CD4-positive, alpha-beta T cell (primary cell): Measurements from ENCODE around the gene PRMT1. TPM values are rescaled to one million over a fixed set of nuclear protein-coding genes. Genes with fewer than 3 reads are reported as not detected.

Source experiments
- ATAC-seq: fragments of 200-7000 bp; cut with Tn5 transposase; one replicate; pipeline ENCODE4 v1.10.0; 2022; ENCODE audit warnings: mild to moderate bottlenecking; ENCODE audit not compliant: poor library complexity
- CTCF ChIA-PET: fragments of 350-600 bp; sonication (Branson Sonifier 250); formaldehyde crosslinking; loops from one replicate; lab custom pipeline; 2021; ENCODE audit warnings: antibody characterized with exemption, inconsistent platforms; lab: Charles Lee
- POLR2A ChIA-PET: fragments of 350-600 bp; sonication (Branson Sonifier 250); formaldehyde crosslinking; loops from one replicate; lab custom pipeline; 2021; ENCODE audit warnings: antibody characterized with exemption, inconsistent platforms; lab: Charles Lee
- DNase-seq, 14 experiments: peaks; one replicate each; pipeline ENCODE4 v3.0.0-alpha.2; 2013 to 2020; ENCODE audit warnings: mixed read lengths in 2 of 14
- H3K27ac ChIP-seq, 2 donors: one replicate each; pipeline versions ENCODE4 v1.5.1 to v1.7.0; 2013; ENCODE audit warnings: low read length in 2 of 2, low read depth in 1 of 2, mild to moderate bottlenecking in 1 of 2
- H3K27me3 ChIP-seq, 2 experiments: 1 replicate in 1 of 2; 2 replicates in 1 of 2; pipeline versions ENCODE4 v1.6.1 to v1.7.0; 2013; ENCODE audit warnings: low read length in 2 of 2, control low read depth in 1 of 2, mild to moderate bottlenecking in 1 of 2, moderate library complexity in 1 of 2; ENCODE audit not compliant: insufficient read depth in 2 of 2, control insufficient read depth in 1 of 2
- H3K36me3 ChIP-seq: one replicate; pipeline ENCODE4 v1.6.1; 2013; ENCODE audit warnings: low read length, control low read depth; ENCODE audit not compliant: insufficient read depth
- H3K4me1 ChIP-seq: one replicate; pipeline ENCODE4 v1.6.1; 2013; ENCODE audit warnings: low read length, control low read depth; ENCODE audit not compliant: insufficient read depth
- H3K4me3 ChIP-seq: one replicate; pipeline ENCODE4 v1.5.1; 2013; ENCODE audit warnings: mild to moderate bottlenecking, low read length, moderate library complexity
- H3K9me3 ChIP-seq, 2 experiments: 1 replicate in 1 of 2; 2 replicates in 1 of 2; pipeline versions ENCODE4 v1.6.1 to v1.7.0; 2013; ENCODE audit warnings: low read length in 2 of 2, mild to moderate bottlenecking in 2 of 2, control low read depth in 1 of 2, moderate library complexity in 1 of 2; ENCODE audit not compliant: control insufficient read depth in 1 of 2, insufficient read depth in 1 of 2
- H3K27ac Mint-ChIP-seq: one replicate; pipeline ENCODE4 v1.8.0; 2020; ENCODE audit warnings: mixed read lengths
- H3K27me3 Mint-ChIP-seq: one replicate; pipeline ENCODE4 v1.8.0; 2021; ENCODE audit warnings: mixed read lengths
- H3K36me3 Mint-ChIP-seq: one replicate; pipeline ENCODE4 v1.8.0; 2021; ENCODE audit warnings: low read depth, mixed read lengths
- H3K4me1 Mint-ChIP-seq: one replicate; pipeline ENCODE4 v1.8.0; 2021; ENCODE audit warnings: low read depth, mixed read lengths
- H3K4me3 Mint-ChIP-seq: one replicate; pipeline ENCODE4 v1.8.0; 2020; ENCODE audit warnings: mild to moderate bottlenecking, mixed read lengths
- H3K9me3 Mint-ChIP-seq: one replicate; pipeline ENCODE4 v1.8.0; 2020; ENCODE audit warnings: mixed read lengths
- CTCF ChIP-seq: fragments of 200-600 bp; IDR thresholded peaks from one replicate; pipeline ENCODE4 v1.8.0; 2022; ENCODE audit warnings: antibody characterized with exemption, mild to moderate bottlenecking
- intact Hi-C, 2 experiments: fragments of 100-400 bp; cut with DNase I in 1 of 2; cut with micrococcal nuclease in 1 of 2; formaldehyde crosslinking; loops; one replicate each; pipeline versions ENCODE4 v1.15.1 to v1.9.0; 2023 to 2025; cut with DNase I, micrococcal nuclease
- microRNA-seq: library from miRNA; unstranded; fragments of <30 nt; microRNA quantifications from one replicate; pipeline ENCODE4 v1.2.0, GENCODE V29; 2021; ENCODE audit warnings: borderline microRNAs expressed, borderline replicate concordance
- total RNA-seq, 174 experiments: library from RNA in 2 of 174; stranded (reverse) in 2 of 174; gene quantifications; one replicate each; pipeline ENCODE4 v1.2.3 and lab custom pipeline; 2021 to 2026

The PRMT1 gene
- total RNA-seq, 2 experiments from 2014 or later, result 41.5 to 46.4 TPM

- Mint-ChIP-seq H3K4me1 (no peaks in the 10 kb centered on the region), H3K27me3 (no peaks in the 10 kb centered on the region), H3K27ac (no peak overlapping the region), H3K4me3 (no peak overlapping the region), H3K36me3 (peaks cover 5% of the 10 kb centered on the region), H3K9me3 (no peaks in the 10 kb centered on the region)
- DNase-seq (no peak), ATAC-seq (no peak)
- CTCF ChIA-PET, result no interaction called here
- no peaks in the 10 kb centered on the region for H3K36me3 ChIP-seq
- intact Hi-C loops, result no loop called here
- no peaks in the 10 kb centered on the region for H3K4me1 ChIP-seq
- H3K27me3 ChIP-seq, result no peaks in the 10 kb centered on the region
- TF ChIP-seq CTCF, result no peak
- H3K4me3 ChIP-seq, result no peak overlapping the region
- no peak overlapping the region for H3K27ac ChIP-seq
- H3K9me3 ChIP-seq, result no peaks in the 10 kb centered on the region
- POLR2A ChIA-PET, result no interaction called here
These were observed 53.1 kb downstream of the PRMT1 start for GRCh38 chr19:49730166-49730565.

Small RNAs within 50 kb of the gene (microRNA-seq; reads per million reads assigned to microRNA genes)
- gene MIR5088, result not detected

Other genes starting within 250 kb of the PRMT1 start
- gene SLC17A7, start 235.7 kb upstream of the PRMT1 start, total RNA-seq, result not detected
- 100 to 1,000 TPM; 145 to 151 TPM for gene PIH1D1, start 225.5 kb upstream of the PRMT1 start, total RNA-seq
- 10 to 100 TPM; 25.1 to 25.8 TPM for gene ALDH16A1, start 224.0 kb upstream of the PRMT1 start, total RNA-seq
- 100 to 1,000 TPM; 311 to 325 TPM for gene FLT3LG, start 203.1 kb upstream of the PRMT1 start, total RNA-seq
- gene RPL13A, start 189.7 kb upstream of the PRMT1 start, total RNA-seq, result 1,000 to 10,000 TPM; 5,328 to 5,481 TPM
- gene RPS11, start 180.8 kb upstream of the PRMT1 start, total RNA-seq, result 1,000 to 10,000 TPM; 2,912 to 3,041 TPM
- 10 to 100 TPM; 50.2 to 52.5 TPM for gene FCGRT, start 164.6 kb upstream of the PRMT1 start, total RNA-seq
- 1 to 10 TPM; 4.8 to 7.8 TPM for gene RCN3, start 149.3 kb upstream of the PRMT1 start, total RNA-seq
- gene NOSIP, start 96.7 kb upstream of the PRMT1 start, total RNA-seq, result 100 to 1,000 TPM; 202 to 203 TPM
- gene PRRG2, start 96.0 kb upstream of the PRMT1 start, total RNA-seq, result under 1 TPM; 0.49 to 0.78 TPM
- 10 to 100 TPM; 41.7 to 42.2 TPM for gene PRR12, start 86.1 kb upstream of the PRMT1 start, total RNA-seq
- 1 to 10 TPM; 4.2 to 4.7 TPM for gene RRAS, start 37.1 kb upstream of the PRMT1 start, total RNA-seq
- 10 to 100 TPM; 30.6 to 34.8 TPM for gene SCAF1, start 35.1 kb upstream of the PRMT1 start, total RNA-seq
- gene IRF3, start 11.4 kb upstream of the PRMT1 start, total RNA-seq, result 100 to 1,000 TPM; 109 to 119 TPM
- gene BCL2L12, start 11.3 kb upstream of the PRMT1 start, total RNA-seq, result 10 to 100 TPM in 1 of 2 experiments, 1 to 10 TPM in 1; 9.9 to 11.3 TPM
- gene ADM5, start 12.3 kb downstream of the PRMT1 start, total RNA-seq, result 1 to 10 TPM; 2.1 to 2.5 TPM
- under 1 TPM; 0.47 to 0.59 TPM for gene CPT1C, start 13.8 kb downstream of the PRMT1 start, total RNA-seq
- gene TSKS, start 86.0 kb downstream of the PRMT1 start, total RNA-seq, result 1 to 10 TPM; 2.1 to 2.9 TPM
- gene AP2A1, start 89.7 kb downstream of the PRMT1 start, total RNA-seq, result 10 to 100 TPM; 28.2 to 28.9 TPM
- 10 to 100 TPM; 14.9 to 15.2 TPM for gene FUZ, start 136.0 kb downstream of the PRMT1 start, total RNA-seq
- 10 to 100 TPM; 67.2 to 67.8 TPM for gene MED25, start 141.0 kb downstream of the PRMT1 start, total RNA-seq
- gene PTOV1, start 173.9 kb downstream of the PRMT1 start, total RNA-seq, result 100 to 1,000 TPM; 127 to 134 TPM
- 10 to 100 TPM; 96.1 to 98.1 TPM for gene PNKP, start 190.3 kb downstream of the PRMT1 start, total RNA-seq
- gene AKT1S1, start 200.1 kb downstream of the PRMT1 start, total RNA-seq, result 10 to 100 TPM; 15.1 to 15.8 TPM
- 10 to 100 TPM; 35.5 to 35.8 TPM for gene TBC1D17, start 200.4 kb downstream of the PRMT1 start, total RNA-seq
- 1 to 10 TPM; 4.7 to 5.4 TPM for gene IL4I1, start 219.6 kb downstream of the PRMT1 start, total RNA-seq